Measurements from ENCODE around the gene ANK3.

Gene ANK3

DNA sequence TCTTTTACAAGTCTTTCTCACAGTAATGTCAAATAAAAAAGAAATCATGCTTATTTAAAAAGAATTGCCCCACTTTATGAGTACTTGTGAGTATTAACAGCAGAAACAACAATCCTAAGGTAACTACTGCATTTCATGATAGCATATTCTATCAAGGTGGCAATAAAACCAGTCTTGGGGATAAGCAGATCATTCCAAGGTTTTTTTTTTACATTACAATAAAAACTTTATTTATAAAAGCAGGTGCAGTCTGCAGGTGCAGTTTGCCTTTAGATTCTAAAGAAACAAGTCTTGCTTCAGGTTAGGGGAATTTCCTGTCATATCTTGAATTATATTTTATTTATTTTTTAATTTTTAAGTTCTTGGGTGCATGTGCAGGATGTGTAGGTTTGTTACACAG lies 10.7 kb upstream of the ANK3 start:
- TF ChIP-seq, protein P1, sequence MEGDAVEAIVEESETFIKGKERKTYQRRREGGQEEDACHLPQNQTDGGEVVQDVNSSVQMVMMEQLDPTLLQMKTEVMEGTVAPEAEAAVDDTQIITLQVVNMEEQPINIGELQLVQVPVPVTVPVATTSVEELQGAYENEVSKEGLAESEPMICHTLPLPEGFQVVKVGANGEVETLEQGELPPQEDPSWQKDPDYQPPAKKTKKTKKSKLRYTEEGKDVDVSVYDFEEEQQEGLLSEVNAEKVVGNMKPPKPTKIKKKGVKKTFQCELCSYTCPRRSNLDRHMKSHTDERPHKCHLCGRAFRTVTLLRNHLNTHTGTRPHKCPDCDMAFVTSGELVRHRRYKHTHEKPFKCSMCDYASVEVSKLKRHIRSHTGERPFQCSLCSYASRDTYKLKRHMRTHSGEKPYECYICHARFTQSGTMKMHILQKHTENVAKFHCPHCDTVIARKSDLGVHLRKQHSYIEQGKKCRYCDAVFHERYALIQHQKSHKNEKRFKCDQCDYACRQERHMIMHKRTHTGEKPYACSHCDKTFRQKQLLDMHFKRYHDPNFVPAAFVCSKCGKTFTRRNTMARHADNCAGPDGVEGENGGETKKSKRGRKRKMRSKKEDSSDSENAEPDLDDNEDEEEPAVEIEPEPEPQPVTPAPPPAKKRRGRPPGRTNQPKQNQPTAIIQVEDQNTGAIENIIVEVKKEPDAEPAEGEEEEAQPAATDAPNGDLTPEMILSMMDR (IDR thresholded peaks at IDR 0.05; ENCODE audit: borderline replicate concordance, insufficient read depth, low read depth, low read length) = no peak
- no peak overlapping the region for H3K4me3 ChIP-seq (ENCODE audit: low read depth, low read length)

DNA sequence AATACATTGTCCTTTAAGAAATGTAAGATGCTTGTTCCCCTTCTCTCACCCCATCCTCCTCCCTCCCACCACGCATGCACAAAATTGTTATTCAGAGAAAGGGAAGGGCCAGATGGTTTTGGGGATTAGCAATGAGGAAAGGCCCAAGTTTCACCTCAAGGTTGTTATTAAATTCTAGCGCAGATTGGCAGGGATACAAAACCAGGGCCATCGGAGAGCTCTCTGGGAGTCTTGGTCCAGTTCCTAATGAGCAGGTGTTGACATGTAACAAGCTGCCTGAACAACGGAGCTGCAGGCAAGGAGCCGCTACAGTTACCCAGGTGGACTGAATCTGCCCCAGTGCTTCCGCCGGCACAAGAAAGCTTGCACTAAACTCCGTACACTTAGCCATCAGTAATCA lies 9.7 kb upstream of the ANK3 start:
- TF ChIP-seq, protein P1 (IDR thresholded peaks at IDR 0.05; ENCODE audit: borderline replicate concordance, insufficient read depth, low read depth, low read length) = no peak
- no peak overlapping the region for H3K4me3 ChIP-seq (ENCODE audit: low read depth, low read length)

DNA sequence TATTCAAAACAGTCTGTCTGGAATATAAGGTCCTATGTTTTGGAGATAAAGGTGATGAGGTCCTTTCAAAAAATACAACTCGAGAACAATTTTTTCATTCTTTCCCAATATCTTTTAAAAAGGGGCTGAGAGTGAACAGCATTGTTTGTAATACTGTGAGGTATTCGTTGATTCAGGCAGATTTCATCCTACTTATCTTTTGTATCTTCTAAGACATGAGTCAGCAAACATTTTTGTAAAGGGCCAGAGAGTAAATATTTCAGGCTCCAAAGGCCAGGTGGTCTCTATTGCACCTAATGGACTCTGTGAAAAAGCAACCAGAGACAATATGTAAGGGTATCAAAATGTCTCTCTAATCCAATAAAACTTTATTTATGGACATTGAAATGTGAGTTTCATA lies 8.1 kb upstream of the ANK3 start:
- TF ChIP-seq, protein P1 (IDR thresholded peaks at IDR 0.05; ENCODE audit: borderline replicate concordance, insufficient read depth, low read depth, low read length) = no peak
- H3K4me3 ChIP-seq (ENCODE audit: low read depth, low read length) = no peak overlapping the region

DNA sequence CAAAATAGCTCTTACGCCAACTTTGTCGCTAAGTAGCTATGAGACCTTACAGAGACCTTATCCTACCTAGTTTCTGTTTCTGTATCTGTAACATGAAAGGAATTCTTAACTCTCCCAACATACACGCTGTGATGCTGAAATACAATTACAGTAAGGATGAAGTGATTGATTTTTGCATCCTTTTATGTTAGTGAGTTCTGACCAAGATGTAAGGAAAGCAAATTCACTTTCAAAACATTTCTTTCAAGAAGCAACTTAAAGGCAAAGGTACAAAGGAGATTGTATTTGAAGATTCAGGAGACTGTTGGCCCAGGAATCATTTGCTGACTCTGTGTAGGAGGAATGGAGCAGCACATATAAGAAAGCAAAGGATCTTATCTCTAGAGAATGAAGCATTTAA lies 7.1 kb upstream of the ANK3 start:
- H3K4me3 ChIP-seq (ENCODE audit: low read depth, low read length) = no peak overlapping the region
- TF ChIP-seq, protein P1 (IDR thresholded peaks at IDR 0.05; ENCODE audit: borderline replicate concordance, insufficient read depth, low read depth, low read length) = no peak

DNA sequence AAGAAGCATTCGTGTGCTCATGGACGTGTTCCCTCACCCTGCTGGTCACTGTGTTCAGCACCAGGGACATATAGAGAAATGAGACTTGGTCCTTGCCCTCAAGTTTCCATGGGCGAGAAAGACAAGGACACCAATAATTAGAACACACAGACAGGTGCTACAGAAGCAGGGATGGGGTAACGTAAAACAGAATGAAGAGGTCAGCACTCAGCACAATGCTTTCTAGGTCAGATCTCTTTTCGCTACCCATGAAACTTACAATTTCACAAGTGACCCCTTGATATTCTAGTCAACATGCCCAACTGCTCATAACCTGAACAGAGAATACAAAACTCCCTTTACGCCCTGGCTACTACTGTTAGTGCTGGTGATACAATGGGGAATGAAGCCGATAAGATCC lies 6.0 kb upstream of the ANK3 start:
- TF ChIP-seq, protein P1 (IDR thresholded peaks at IDR 0.05; ENCODE audit: borderline replicate concordance, insufficient read depth, low read depth, low read length) = no peak

DNA sequence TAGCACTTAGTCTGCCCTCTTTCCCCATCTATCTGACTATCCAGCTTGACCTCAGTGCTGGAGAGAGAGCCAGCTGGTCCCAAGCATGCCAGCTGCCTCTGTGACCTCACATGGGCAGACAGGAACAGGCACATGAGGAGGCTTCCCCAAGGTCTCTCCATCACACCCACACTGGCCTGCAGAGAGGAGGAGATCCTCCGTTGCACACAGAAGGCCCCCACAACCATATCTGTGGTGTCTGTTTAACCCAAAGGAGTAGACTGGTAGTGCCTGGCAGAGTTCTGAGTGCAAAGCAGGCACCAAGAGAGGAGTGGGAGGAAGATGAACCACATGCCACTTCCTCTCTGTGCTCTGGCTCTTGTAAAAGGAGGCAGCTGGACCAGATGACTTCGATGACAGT lies 4.8 kb upstream of the ANK3 start:
- H3K4me3 ChIP-seq (ENCODE audit: low read depth, low read length) = no peak overlapping the region
- TF ChIP-seq, protein P1 (IDR thresholded peaks at IDR 0.05; ENCODE audit: borderline replicate concordance, insufficient read depth, low read depth, low read length) = no peak

More for the DNA sequence above, 6.0 kb upstream of the ANK3 start:
- H3K4me3 ChIP-seq (ENCODE audit: low read depth, low read length) = no peak overlapping the region

DNA sequence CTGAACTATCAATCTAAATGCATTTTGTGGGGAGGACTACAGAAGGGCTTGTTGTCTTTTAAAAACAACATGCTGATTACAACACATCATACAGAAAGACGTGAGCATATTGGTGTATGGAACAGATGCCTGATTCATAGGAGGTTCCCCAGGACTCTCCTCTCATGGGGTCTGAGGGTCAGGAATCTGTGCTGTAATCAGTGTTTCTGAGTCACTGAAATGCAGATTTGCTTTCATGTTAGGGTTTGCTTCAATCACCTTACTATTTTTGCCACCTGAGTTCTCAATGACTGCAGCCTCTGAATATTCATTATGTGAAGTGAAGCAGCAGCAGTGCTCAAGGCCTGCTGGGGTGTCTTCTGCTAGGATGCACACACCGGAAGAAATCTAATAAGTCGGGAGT lies 550 bp upstream of the ANK3 start:
- TF ChIP-seq, protein P1 (IDR thresholded peaks at IDR 0.05; ENCODE audit: borderline replicate concordance, insufficient read depth, low read depth, low read length) = no peak
- no peak overlapping the region for H3K4me3 ChIP-seq (ENCODE audit: low read depth, low read length)

All from GM12875 (cell line).